GM12865 (cell line): Measurements from ENCODE around the gene SIM1.

Experiments
- DNase-seq: peaks from one replicate; pipeline ENCODE4 v3.0.0; 2010; ENCODE audit warnings: low read depth
- H3K4me3 ChIP-seq: 2 replicates; pipeline ENCODE4 v1.5.1; 2011; ENCODE audit warnings: mild to moderate bottlenecking, low read depth, low read length, control low read depth
- TF ChIP-seq, protein P1 (sequence below): IDR thresholded peaks from 2 replicates; pipeline ENCODE4 v1.5.1; 2011; ENCODE audit warnings: low read length, control low read depth, low read depth, inconsistent platforms; ENCODE audit not compliant: insufficient read depth; ENCODE audit errors: missing control alignments

SIM1 gene

DNA sequence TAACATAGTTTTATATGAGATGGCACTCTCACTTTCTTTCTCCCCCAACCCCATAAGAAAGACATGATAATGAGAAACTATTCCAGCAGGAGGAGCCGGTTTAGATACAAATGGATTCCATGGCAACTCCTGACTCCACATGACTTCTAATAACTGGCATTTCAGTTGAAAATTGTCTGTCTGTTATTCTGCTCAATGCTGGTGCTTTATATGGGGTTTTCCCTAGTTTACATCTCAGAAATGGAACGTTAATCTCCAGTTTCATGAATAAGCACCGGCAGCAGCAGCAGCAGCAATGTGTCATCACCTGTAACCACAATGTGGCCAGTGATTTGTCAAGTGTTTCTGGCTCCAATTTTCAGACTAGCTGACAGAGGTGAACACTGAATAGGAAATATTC lies 8.0 kb upstream of the SIM1 start:
- peak; percentile 78 for DNase-seq
- no peak overlapping the region for H3K4me3 ChIP-seq
- TF ChIP-seq, protein P1, sequence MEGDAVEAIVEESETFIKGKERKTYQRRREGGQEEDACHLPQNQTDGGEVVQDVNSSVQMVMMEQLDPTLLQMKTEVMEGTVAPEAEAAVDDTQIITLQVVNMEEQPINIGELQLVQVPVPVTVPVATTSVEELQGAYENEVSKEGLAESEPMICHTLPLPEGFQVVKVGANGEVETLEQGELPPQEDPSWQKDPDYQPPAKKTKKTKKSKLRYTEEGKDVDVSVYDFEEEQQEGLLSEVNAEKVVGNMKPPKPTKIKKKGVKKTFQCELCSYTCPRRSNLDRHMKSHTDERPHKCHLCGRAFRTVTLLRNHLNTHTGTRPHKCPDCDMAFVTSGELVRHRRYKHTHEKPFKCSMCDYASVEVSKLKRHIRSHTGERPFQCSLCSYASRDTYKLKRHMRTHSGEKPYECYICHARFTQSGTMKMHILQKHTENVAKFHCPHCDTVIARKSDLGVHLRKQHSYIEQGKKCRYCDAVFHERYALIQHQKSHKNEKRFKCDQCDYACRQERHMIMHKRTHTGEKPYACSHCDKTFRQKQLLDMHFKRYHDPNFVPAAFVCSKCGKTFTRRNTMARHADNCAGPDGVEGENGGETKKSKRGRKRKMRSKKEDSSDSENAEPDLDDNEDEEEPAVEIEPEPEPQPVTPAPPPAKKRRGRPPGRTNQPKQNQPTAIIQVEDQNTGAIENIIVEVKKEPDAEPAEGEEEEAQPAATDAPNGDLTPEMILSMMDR, result no peak

DNA sequence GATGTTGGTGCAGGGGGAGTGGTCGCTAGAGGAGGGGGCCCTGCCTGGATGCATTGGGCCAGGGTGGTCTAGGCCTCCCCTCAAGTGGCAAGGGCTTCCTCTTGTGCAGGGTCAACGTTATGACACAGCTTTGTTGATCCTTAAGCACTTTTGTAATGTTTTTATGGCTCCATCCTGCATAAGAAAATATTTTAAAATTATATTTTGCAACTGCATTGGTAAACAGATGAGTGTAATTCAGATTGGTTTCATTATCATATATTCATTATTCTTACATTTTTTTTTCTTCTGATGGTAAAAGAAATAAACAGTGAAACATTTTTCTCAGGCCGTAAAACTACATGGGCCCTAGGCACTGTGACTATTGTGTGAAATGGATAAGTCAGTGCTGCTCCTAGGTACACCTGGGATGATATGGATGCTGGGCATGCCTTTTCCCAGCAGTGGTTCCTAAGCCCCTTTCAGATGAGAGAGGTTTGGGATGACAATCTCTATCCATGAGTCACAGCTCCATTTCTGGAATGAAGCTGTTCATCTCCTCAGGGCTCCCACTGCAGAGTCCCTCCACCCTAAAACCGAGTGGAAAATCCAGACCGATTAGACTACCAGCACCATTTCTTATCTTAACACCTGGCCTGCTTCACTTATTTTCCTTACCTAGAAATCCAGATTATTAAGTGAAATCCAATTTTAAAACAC lies 5.8 kb upstream of the SIM1 start:
- no peak overlapping the region for H3K4me3 ChIP-seq
- TF ChIP-seq, protein P1, result no peak
- no peak for DNase-seq

DNA sequence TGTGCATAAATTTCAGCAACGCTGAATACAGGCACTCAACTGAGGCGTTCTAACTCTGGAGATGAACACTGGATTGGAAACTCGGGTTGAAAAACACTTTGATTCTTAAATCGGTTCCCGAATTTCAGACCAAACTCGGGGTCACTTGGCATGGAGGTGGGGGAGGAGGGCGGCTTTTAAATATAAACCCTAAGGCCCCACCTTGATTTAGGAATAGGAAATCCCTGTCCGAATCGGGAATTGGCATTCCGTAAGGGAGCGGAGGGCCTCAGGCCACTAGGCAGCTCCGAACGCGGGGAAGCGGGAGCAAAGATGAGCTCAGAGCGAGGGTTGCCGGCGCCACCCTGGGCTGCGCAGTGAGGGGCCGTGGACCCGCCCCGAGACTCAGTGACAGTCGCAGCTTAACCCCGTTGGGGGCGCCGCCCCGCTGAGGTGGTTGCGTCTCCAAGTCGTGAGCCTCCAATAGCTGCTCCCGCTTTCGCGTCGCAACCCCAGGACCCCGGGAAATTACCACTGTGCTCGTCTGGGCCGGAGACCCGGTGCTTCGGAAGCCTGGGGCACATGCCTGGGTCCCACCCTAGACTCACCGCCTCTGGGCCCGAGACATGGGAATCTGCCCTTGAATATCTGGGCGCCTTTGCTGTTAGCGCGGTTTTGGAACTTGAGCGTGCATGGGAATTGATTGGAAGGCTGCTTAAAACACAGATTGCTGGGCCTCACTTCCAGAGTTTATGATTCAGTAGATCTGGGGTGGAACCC lies 4.6 kb upstream of the SIM1 start:
- TF ChIP-seq, protein P1, result no peak

DNA sequence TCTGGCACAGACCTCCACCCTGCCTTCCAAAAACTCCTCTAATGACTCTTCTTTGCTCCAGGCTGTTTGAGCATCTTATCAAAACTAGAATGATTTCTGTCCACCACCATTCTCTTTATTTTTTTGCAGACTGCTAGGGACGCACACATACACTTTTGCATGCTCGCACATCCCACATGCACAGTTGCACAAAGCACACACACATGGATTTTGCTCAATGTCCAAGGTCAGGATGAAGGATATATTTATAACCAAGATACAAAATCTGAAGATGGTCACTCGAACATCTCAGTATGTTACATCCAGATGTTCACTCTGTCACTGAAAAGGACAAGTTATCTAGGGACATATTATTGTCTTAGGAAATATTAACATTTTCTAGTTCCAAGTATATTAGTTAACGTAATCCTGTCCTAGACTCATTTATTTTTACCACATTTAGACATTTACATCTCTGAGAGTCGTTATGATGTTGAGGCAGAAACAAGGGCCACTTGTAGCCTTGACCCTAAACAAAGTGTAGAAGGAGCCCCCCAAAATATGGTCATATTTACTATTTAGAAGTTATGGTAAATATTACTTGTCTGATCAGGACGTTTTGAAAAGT lies 3.4 kb upstream of the SIM1 start:
- DNase-seq, result no peak
- no peak overlapping the region for H3K4me3 ChIP-seq
- TF ChIP-seq, protein P1, result no peak

More for the DNA sequence above, 4.6 kb upstream of the SIM1 start:
- H3K4me3 ChIP-seq, result no peak overlapping the region
- no peak for DNase-seq

DNA sequence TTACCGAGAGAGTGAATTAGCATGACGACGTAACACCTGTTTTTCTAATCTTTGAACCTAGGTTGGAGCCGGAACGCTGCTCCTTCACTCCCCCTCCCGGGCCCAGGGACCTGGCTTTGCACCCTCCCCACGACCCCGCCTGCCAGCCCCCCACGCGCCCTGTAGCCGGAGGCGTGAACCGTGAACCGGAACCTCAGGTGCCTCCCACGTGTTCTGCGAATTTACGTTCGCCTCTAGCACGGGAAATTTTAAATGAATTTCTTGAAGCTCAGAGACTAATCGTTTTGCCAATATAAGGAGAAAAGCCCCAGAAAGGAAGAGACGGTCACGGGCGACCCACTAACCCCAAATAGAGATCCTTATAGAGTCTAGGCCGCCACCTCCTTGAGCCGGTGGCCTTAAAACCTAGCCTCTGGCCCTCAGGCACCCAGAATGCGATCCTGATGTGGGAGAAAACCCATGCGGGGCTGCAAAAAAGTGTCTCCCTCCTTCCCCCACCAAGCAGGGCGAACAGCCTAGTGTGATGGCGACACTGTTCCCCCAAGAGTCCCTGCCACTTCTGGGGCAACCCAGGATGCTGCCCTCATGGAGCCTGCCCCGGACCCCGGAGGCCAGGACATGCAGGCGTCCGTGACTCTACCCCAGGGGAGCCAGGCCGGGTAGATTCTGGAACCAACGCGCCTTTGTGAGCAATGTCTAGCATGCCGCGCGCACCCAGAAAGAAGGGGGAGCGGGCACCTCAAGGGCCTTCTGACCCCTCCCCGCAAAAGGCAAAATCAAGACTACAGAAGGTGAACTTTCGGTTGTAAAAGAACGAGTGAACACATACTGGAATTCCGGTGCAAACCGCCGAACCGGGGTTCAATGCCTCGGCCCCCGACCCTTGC lies 2.7 kb upstream of the SIM1 start:
- no peak overlapping the region for H3K4me3 ChIP-seq
- TF ChIP-seq, protein P1, result no peak
- DNase-seq, result no peak

DNA sequence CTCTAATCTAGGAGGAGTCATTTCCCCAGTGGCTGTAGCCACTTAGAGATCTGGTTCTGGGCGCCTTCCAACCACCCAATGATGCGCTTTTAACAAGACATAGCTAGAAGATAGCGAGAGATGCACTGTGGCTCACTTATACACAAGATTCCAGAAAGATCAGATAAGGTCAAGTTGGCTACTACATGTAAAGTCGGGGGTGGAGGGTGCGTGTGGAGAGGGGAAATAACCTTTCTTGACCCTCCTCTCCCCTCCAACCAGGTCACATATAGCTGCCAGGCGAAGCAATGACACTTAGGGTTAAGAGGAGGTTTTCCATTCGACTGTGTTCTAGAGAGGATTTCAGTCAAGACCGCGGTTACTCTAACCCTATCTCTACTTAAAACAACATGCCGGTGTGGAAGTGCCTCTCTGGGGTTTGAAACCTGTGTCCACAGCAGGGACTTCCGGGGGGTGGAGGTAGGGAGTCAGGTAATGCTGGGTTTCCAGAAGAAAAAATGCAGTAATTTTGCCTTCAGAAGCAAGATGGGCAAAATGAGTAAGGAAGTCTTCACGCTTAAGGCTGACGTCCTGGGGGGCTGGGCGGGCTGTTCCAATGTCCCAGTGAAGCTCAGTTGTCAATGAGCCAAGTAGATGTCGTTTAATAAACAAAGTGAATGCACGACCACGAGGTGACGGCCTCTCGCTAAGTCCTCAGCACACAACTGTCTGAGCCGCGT lies 1.8 kb upstream of the SIM1 start:
- TF ChIP-seq, protein P1, result no peak
- no peak for DNase-seq

More for the DNA sequence above, 1.8 kb upstream of the SIM1 start:
- H3K4me3 ChIP-seq, result no peak overlapping the region
